ENCODE results near the gene DHRS4L2.
A peak's percentile ranks its signal among the peaks of the same experiment; 100 is the strongest.
"Not testable (repeated sequence)": the region's sequence is repeated elsewhere in the genome, so short reads cannot be mapped to it uniquely, and the experiment has no call there.

Gene DHRS4L2

GRCh38 chr14:23974041-23974440, 14.7 kb upstream of the DHRS4L2 start:
- H3K9ac ChIP-seq (ENCODE audit: low read length); H2AFZ ChIP-seq (ENCODE audit: low read depth, low read length); H4K20me1 ChIP-seq (ENCODE audit: insufficient read depth, low read length); H3K4me1 ChIP-seq (ENCODE audit: low read length); H3K79me2 ChIP-seq (ENCODE audit: low read length); H3K27ac ChIP-seq (ENCODE audit: low read length); H3K27me3 ChIP-seq (ENCODE audit: low read depth, low read length); H3K36me3 ChIP-seq (replicated peaks; ENCODE audit: low read depth, low read length); H3K4me3 ChIP-seq (ENCODE audit: low read length); H3K9me3 ChIP-seq (ENCODE audit: insufficient read depth, low read length); H3K4me2 ChIP-seq (ENCODE audit: low read length): not testable (repeated sequence)

GRCh38 chr14:23977208-23977607, 11.5 kb upstream of the DHRS4L2 start:
- H3K36me3 ChIP-seq (replicated peaks; ENCODE audit: low read depth, low read length); H3K9ac ChIP-seq (ENCODE audit: low read length); H3K4me2 ChIP-seq (ENCODE audit: low read length); H2AFZ ChIP-seq (ENCODE audit: low read depth, low read length); H3K4me3 ChIP-seq (ENCODE audit: low read length); H3K27ac ChIP-seq (ENCODE audit: low read length); H3K4me1 ChIP-seq (ENCODE audit: low read length); H3K9me3 ChIP-seq (ENCODE audit: insufficient read depth, low read length); H3K79me2 ChIP-seq (ENCODE audit: low read length); H4K20me1 ChIP-seq (ENCODE audit: insufficient read depth, low read length); H3K27me3 ChIP-seq (ENCODE audit: low read depth, low read length): not testable (repeated sequence)
- peak; percentile 10; the same call in 1 of the 2 replicates for TF ChIP-seq CTCF (IDR thresholded peaks at IDR 0.05; ENCODE audit: low read depth, low read length)

GRCh38 chr14:23981951-23982813, 6.5 kb upstream of the DHRS4L2 start:
- H3K27me3 ChIP-seq (ENCODE audit: low read depth, low read length); H3K9ac ChIP-seq (ENCODE audit: low read length); H4K20me1 ChIP-seq (ENCODE audit: insufficient read depth, low read length); H3K4me2 ChIP-seq (ENCODE audit: low read length); H3K9me3 ChIP-seq (ENCODE audit: insufficient read depth, low read length); H3K36me3 ChIP-seq (replicated peaks; ENCODE audit: low read depth, low read length); H2AFZ ChIP-seq (ENCODE audit: low read depth, low read length); H3K27ac ChIP-seq (ENCODE audit: low read length); H3K4me3 ChIP-seq (ENCODE audit: low read length); H3K79me2 ChIP-seq (ENCODE audit: low read length); H3K4me1 ChIP-seq (ENCODE audit: low read length): not testable (repeated sequence)

- H3K9ac ChIP-seq (ENCODE audit: low read length): no peak overlapping the region
- no peak overlapping the region for H3K27ac ChIP-seq (ENCODE audit: low read length)
- TF ChIP-seq EZH2phosphoT487 (IDR thresholded peaks at IDR 0.05; ENCODE audit: low read depth): no peak
- no peak for TF ChIP-seq CTCF (IDR thresholded peaks at IDR 0.05; ENCODE audit: low read depth, low read length)
- H2AFZ ChIP-seq (ENCODE audit: low read depth, low read length): no peak overlapping the region
- no peaks in the 10 kb centered on the region for H4K20me1 ChIP-seq (ENCODE audit: insufficient read depth, low read length)
- no peaks in the 10 kb centered on the region for H3K36me3 ChIP-seq (replicated peaks; ENCODE audit: low read depth, low read length)
- H3K4me1 ChIP-seq (ENCODE audit: low read length): peaks cover 11% of the 10 kb centered on the region
- H3K9me3 ChIP-seq (ENCODE audit: insufficient read depth, low read length): no peaks in the 10 kb centered on the region
- H3K79me2 ChIP-seq (ENCODE audit: low read length): no peaks in the 10 kb centered on the region
- no peak overlapping the region for H3K4me2 ChIP-seq (ENCODE audit: low read length)
- no peaks in the 10 kb centered on the region for H3K27me3 ChIP-seq (ENCODE audit: low read depth, low read length)
- no peak overlapping the region for H3K4me3 ChIP-seq (ENCODE audit: low read length)
Measured at GRCh38 chr14:23984891-23985602, 3.7 kb upstream of the DHRS4L2 start.

GRCh38 chr14:23988223-23988606, 514 bp upstream of the DHRS4L2 start:
- H3K36me3 ChIP-seq (replicated peaks; ENCODE audit: low read depth, low read length); H3K9me3 ChIP-seq (ENCODE audit: insufficient read depth, low read length); H3K79me2 ChIP-seq (ENCODE audit: low read length); H3K27ac ChIP-seq (ENCODE audit: low read length); H3K27me3 ChIP-seq (ENCODE audit: low read depth, low read length); H4K20me1 ChIP-seq (ENCODE audit: insufficient read depth, low read length): not testable (repeated sequence)
- Histone ChIP-seq H3K9ac (ENCODE audit: low read length) (peak overlapping the region; percentile 81; the same call in 1 of the 2 replicates), H3K4me3 (ENCODE audit: low read length) (peak overlapping the region; percentile 90), H2AFZ (ENCODE audit: low read depth, low read length) (peak overlapping the region; percentile 39; the same call in 1 of the 2 replicates), H3K4me1 (ENCODE audit: low read length) (peaks cover 11% of the 10 kb centered on the region), H3K4me2 (ENCODE audit: low read length) (peak overlapping the region; percentile 99)

- not testable (repeated sequence) for H3K9me3 ChIP-seq (ENCODE audit: insufficient read depth, low read length); H3K79me2 ChIP-seq (ENCODE audit: low read length); H3K36me3 ChIP-seq (replicated peaks; ENCODE audit: low read depth, low read length); H4K20me1 ChIP-seq (ENCODE audit: insufficient read depth, low read length); H3K27me3 ChIP-seq (ENCODE audit: low read depth, low read length); H2AFZ ChIP-seq (ENCODE audit: low read depth, low read length)
- H3K4me1 ChIP-seq (ENCODE audit: low read length): peaks cover 11% of the 10 kb centered on the region
- peak overlapping the region; percentile 99 for H3K4me2 ChIP-seq (ENCODE audit: low read length)
- H3K9ac ChIP-seq (ENCODE audit: low read length): peak overlapping the region; percentile 81; the same call in 1 of the 2 replicates
- peak overlapping the region; percentile 90 for H3K4me3 ChIP-seq (ENCODE audit: low read length)
- H3K27ac ChIP-seq (ENCODE audit: low read length): peak overlapping the region; percentile 30
Measured at GRCh38 chr14:23989734-23990445, 1.2 kb downstream of the DHRS4L2 start.

GRCh38 chr14:23990961-23991360, 2.2 kb downstream of the DHRS4L2 start:
- H3K9me3 ChIP-seq (ENCODE audit: insufficient read depth, low read length); H3K27ac ChIP-seq (ENCODE audit: low read length); H2AFZ ChIP-seq (ENCODE audit: low read depth, low read length); H3K4me2 ChIP-seq (ENCODE audit: low read length); H3K79me2 ChIP-seq (ENCODE audit: low read length); H4K20me1 ChIP-seq (ENCODE audit: insufficient read depth, low read length); H3K36me3 ChIP-seq (replicated peaks; ENCODE audit: low read depth, low read length); H3K9ac ChIP-seq (ENCODE audit: low read length); H3K4me3 ChIP-seq (ENCODE audit: low read length); H3K27me3 ChIP-seq (ENCODE audit: low read depth, low read length): not testable (repeated sequence)
- H3K4me1 ChIP-seq (ENCODE audit: low read length): peaks cover 11% of the 10 kb centered on the region

All from OCI-LY3 (cell line).